Left forelimb (tissue), 1 donor: Measurements from ENCODE around the gene WDR47.
A peak's percentile ranks its signal among the peaks of the same experiment; 100 is the strongest.
"Not testable (repeated sequence)": the region's sequence is repeated elsewhere in the genome, so short reads cannot be mapped to it uniquely, and the experiment has no call there.

ENCODE experiments used
- DNase-seq: peaks from one replicate; pipeline ENCODE4 v3.0.0-alpha.2; 2018; ENCODE audit warnings: low spot score

Gene WDR47

GRCh38 chr1:109052145-109052544 lies 10.2 kb upstream of the WDR47 start:
- not testable (repeated sequence) for DNase-seq

GRCh38 chr1:109050228-109050995 lies 8.5 kb upstream of the WDR47 start:
- no peak for DNase-seq

- no peak for DNase-seq
Observed at GRCh38 chr1:109048335-109048734, 6.4 kb upstream of the WDR47 start.

GRCh38 chr1:109047339-109047738 lies 5.4 kb upstream of the WDR47 start:
- no peak for DNase-seq

GRCh38 chr1:109046671-109047070 lies 4.8 kb upstream of the WDR47 start:
- no peak for DNase-seq

GRCh38 chr1:109045595-109045994 lies 3.7 kb upstream of the WDR47 start:
- no peak for DNase-seq

- peak; percentile 67 for DNase-seq
Observed at GRCh38 chr1:109040989-109041620, 797 bp downstream of the WDR47 start.

- no peak for DNase-seq
Observed at GRCh38 chr1:109040627-109040988, 1.3 kb downstream of the WDR47 start.

- no peak for DNase-seq
Observed at GRCh38 chr1:109034382-109034781, 7.5 kb downstream of the WDR47 start.

- not testable (repeated sequence) for DNase-seq
Observed at GRCh38 chr1:109029493-109029892, 12.4 kb downstream of the WDR47 start.

- DNase-seq, result no peak
Observed at GRCh38 chr1:109027841-109028240, 14.1 kb downstream of the WDR47 start.

- DNase-seq, result no peak
Observed at GRCh38 chr1:109025694-109026093, 16.2 kb downstream of the WDR47 start.

GRCh38 chr1:109024646-109025045 lies 17.3 kb downstream of the WDR47 start:
- DNase-seq, result no peak

GRCh38 chr1:109020693-109021257 lies 21.1 kb downstream of the WDR47 start:
- DNase-seq, result no peak

GRCh38 chr1:109017719-109018118 lies 24.2 kb downstream of the WDR47 start:
- DNase-seq, result not testable (repeated sequence)

- DNase-seq, result no peak
Observed at GRCh38 chr1:109017134-109017533, 24.8 kb downstream of the WDR47 start.

GRCh38 chr1:109011335-109011734 lies 30.6 kb downstream of the WDR47 start:
- DNase-seq, result no peak

- DNase-seq, result not testable (repeated sequence)
Observed at GRCh38 chr1:108996622-108997021, 45.3 kb downstream of the WDR47 start.

- DNase-seq, result no peak
Observed at GRCh38 chr1:108983114-108983513, 58.8 kb downstream of the WDR47 start.

GRCh38 chr1:108976658-108977057 lies 65.2 kb downstream of the WDR47 start:
- DNase-seq, result no peak

GRCh38 chr1:108972951-108973350 lies 69.0 kb downstream of the WDR47 start:
- no peak for DNase-seq

GRCh38 chr1:108969346-108969745 lies 72.6 kb downstream of the WDR47 start:
- no peak for DNase-seq

- DNase-seq, result peak; percentile 94
Observed at GRCh38 chr1:108963052-108963686, 78.7 kb downstream of the WDR47 start, which contains the start of gene CLCC1. CLCC1 (minus strand) TSS chr1:108963484; CDS start chr1:108950437, 13,047 bp downstream.
